HG03039 (cell line): ENCODE results near the gene NTM.

ENCODE experiments used
- ATAC-seq: cut with Tn5 transposase; IDR thresholded peaks from one replicate; pipeline ENCODE4 v1.9.1; 2021; ENCODE audit warnings: mild to moderate bottlenecking, moderate library complexity; ENCODE audit not compliant: unreplicated experiment

Gene NTM

GRCh38 chr11:131877246-131877942, 507.0 kb downstream of the NTM start:
- ATAC-seq: no peak

GRCh38 chr11:131880316-131880715, 509.9 kb downstream of the NTM start:
- no peak for ATAC-seq

- ATAC-seq: no peak
Observed at GRCh38 chr11:131880976-131881375, 510.6 kb downstream of the NTM start.

DNA sequence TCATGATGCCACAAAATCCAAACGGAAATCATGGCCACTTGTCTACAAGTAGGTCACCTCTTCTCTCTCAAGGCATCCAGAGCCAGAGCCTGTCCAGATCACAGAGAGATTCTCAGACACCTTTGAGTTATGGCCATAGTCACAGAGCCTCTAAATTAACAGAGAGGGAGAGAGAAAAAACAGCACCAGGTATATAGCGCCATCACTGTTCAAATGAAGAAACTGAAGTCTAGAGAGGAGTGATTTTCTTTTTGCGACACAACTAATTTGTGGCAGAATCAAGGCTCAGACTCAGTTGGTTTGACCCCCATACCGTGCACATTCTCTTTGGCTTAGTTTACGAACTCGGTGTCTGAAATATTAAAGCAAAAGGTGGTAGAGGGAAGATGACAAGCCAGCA, 512.9 kb downstream of the NTM start:
- no peak for ATAC-seq

DNA sequence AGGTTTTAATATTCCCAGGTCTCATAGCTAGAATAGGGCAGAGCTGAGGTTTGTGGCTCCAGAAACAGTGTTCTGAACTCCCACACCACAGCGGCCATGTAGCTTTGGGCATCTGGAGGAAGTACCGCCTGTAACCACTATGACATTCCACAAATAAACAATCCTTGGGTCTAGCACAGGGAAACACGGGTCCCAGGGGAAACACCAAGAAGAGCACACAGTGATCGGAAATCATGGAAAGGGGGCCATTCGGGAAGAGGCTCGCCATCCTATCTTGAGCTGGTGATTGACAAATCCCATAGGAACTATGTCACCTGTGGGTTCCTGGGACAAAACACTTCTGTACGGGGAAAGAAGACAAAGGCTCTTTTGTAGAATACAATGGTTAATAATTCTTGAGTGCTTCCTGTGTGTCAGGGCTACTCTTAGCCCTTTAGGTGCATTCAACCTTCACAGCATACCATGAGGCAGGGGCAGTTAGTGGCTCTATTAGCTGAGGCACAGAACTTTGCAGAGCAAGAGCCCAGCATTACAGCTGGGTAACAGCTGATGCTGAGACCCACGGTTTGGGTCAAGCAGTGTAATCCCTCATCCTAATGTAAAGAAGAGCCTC, 514.2 kb downstream of the NTM start:
- ATAC-seq: no peak

DNA sequence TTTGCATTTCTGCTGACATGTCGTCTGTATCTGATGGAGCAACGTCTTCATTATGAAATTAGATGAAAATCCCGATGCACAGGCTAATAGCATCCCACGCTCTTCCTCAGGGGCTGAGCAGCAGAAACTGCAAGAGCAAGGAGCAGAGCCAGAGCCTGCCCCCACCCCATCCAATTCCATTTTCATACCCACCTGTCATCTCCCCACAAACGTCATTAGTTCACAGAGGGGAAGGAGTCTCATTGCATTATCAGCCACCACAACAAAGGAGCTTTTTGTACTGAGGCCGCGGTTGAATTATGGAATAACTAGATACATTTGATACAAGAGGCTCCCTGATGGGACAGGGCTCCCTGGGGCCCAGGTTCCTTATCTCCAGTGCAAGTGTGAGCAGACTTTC, 515.0 kb downstream of the NTM start:
- no peak for ATAC-seq

DNA sequence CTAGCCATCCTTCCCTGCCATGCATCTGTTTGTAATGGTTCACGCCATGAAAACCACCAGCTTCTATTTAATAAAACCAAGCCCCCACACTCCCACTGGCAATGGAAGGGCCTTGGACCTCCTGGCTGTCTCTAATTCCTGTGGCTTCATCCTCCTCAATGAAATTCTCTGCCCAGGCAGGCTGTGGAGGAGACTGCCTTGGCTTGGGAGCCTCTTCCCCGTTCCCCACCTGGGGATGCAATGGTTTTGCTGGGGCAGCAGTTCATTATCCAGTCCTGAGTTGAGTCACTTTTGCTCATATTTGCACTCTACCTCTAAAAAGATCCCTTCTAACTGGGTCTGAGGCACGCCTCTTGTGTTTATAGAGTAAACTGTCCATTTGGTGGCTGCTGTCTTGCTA, 515.8 kb downstream of the NTM start:
- no peak for ATAC-seq

GRCh38 chr11:131888230-131888855, 517.9 kb downstream of the NTM start:
- no peak for ATAC-seq

- ATAC-seq: no peak
Observed at GRCh38 chr11:131889146-131889577, 518.7 kb downstream of the NTM start.

DNA sequence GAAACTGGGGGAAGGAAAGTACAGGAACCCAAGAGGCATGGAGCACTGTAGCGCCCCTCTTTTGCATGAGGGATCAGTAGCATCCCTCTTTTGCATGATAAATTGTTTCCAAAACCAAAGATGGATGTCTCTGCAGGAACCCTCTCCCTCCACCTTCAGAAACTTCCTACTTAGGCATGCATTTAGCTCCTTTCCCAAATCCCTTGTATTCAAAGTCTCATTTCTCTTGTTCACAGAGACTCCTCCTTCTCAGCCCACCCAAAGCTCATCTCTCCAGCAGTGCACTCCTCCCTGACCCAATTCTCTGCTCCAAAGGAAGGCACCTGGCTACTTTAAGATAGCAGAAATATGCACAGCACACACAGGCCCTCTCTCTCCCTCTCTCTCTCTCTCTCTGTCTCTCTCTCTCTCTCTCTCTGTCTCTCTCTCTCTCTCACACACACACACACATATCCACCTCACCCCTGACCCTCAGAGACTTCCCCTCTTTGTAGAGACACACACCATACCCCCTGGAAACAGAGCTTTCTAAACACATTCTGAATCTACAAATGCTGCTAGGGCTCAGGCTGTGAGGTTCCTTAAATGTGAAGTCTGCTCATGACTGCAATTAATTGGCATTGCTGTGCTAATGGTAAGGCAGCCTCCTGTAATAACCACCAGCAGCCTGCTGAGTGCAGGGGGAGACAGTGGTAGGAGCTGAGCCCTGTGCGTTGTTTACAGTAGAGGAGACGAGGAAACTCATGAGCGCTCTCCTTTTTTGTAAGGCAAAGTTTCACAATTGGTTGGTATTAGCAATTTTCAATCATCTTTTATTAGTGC, 519.6 kb downstream of the NTM start:
- no peak for ATAC-seq

GRCh38 chr11:131893103-131893890, 522.9 kb downstream of the NTM start:
- peak; percentile 79 for ATAC-seq

DNA sequence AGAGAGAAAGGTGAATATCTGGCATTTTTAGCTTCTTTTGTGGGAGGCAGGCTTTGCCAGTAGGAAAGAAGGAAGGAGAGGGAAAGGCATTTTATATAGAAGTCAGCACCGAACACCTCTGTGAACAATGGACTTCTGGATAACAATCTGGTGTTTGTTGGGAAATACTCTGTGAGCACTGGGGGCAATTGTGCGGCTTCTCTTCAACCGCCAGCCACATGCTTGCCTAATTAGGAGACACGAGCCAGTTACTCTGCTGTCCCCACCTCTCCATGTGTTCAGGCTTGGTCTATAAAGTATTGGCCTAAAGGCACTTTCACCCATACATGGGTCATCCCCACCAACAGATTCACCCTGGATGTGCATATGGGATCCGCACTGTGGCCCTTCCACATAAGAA, 523.6 kb downstream of the NTM start:
- no peak for ATAC-seq

GRCh38 chr11:131894615-131895544, 524.5 kb downstream of the NTM start:
- ATAC-seq: no peak

DNA sequence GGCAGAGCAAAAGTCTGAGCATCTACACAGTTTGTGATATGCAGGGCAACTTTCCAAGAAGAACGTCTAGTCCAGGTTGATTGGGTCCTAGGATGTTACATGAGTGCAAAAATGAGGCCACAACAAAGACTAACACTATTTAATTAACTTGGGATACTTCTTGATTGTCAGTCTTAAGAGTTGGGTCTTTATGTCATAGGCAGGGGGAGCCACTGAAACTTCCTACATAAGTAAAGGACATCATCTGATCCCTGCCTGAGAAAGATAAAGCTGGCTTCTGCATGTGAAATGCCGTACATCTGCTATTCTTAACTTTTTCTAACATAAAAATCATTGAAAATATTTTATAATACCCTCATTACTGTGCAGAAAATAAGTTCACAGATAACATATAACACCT, 525.5 kb downstream of the NTM start:
- no peak for ATAC-seq

DNA sequence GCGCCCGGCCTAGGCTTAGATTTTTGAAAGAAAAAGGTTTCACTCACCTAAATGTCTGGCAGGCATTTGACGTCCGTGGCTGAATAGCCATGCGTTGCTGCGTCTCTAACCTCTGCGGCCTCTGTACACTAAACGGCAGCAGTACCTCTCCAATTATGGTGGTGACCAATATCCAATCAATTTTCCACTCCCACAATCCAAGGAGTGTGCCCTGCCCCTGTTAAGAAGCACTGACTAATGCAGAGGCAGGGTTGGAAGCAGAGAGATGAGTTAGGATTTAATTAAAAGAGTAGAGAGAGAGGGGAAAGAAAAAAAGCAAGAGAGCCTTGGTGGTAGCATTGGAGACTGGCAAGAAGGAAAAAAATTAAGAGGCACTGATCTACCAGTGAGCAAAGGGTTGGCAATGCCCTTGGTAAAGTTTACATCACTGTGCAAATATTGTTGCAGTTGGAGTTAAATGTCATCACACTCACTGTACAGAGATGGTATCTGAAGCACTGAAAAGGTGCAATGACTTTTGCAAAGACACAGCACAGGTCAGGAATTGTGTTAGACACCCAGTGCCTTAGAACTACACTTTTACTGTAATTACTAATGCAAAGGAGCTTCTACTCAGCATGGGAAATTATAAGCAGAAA, 526.7 kb downstream of the NTM start:
- no peak for ATAC-seq

DNA sequence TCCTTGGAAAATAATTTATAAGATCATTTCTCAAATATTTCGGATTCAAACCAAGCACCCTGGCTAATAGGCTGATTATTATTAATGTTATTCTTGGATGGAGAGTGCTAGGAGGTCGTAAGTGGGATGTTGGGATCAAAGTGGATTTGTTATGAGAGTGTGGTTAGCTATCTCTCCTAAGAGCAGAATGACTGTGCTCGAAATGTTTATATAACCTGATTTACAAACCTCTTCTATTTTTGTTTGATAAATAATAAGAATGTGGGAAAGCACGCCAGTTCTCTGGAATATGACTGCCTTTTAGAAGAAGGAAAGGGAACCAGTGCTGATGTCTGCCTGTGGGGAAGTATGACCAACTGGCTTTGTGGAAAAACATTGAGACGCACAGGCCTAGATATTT, 527.5 kb downstream of the NTM start:
- ATAC-seq: no peak

DNA sequence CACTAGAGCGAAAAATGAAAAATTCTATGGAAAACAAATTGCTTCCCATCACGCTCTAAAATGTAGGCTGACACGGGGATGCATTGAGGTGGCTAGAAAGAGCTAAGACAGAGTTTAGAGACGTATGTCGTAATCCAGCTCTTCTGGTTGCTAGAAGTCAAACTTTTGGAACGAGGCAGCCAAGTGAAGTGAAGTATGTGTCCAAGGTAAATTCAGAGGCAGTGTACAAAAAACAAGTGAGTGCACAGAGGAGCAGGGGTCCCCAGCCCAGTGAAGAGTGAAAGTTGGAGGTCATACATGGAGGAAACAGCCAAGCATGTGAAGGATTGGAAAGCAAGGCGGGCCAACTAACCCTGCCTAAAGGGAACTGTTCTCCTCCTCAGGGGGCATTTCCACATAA, 528.5 kb downstream of the NTM start:
- ATAC-seq: no peak

- no peak for ATAC-seq
Observed at GRCh38 chr11:131899950-131900580, 529.6 kb downstream of the NTM start.

- ATAC-seq: no peak
Observed at GRCh38 chr11:131902421-131902820, 532.0 kb downstream of the NTM start.
